ENCODE measurements around the gene PBX2.
"Not testable (repeated sequence)": the region's sequence is repeated elsewhere in the genome, so short reads cannot be mapped to it uniquely, and the experiment has no call there.

PBX2 gene

DNA sequence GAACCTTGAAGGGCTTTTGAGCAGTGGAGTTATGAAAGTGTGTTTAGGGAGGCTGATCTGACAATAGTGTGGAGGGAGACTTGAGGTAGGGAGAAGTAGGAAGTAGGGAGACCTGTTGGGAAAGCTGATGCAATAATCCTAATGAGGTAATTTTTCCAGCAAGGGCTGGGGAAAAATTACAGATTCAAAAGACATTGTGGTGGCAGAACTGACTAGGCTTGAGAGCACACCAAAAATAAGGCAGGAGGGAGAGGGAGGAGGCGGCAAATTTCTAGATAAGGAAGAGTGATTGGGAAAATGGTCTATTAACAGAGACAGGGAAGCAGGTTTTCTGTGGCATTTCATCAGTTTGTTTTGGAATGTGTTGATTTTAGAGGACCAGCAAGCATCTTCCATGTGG is 43.7 kb downstream of the PBX2 start:
- no peak overlapping the region for H3K4me3 ChIP-seq (ENCODE audit: low read length)
- TF ChIP-seq, protein P1, sequence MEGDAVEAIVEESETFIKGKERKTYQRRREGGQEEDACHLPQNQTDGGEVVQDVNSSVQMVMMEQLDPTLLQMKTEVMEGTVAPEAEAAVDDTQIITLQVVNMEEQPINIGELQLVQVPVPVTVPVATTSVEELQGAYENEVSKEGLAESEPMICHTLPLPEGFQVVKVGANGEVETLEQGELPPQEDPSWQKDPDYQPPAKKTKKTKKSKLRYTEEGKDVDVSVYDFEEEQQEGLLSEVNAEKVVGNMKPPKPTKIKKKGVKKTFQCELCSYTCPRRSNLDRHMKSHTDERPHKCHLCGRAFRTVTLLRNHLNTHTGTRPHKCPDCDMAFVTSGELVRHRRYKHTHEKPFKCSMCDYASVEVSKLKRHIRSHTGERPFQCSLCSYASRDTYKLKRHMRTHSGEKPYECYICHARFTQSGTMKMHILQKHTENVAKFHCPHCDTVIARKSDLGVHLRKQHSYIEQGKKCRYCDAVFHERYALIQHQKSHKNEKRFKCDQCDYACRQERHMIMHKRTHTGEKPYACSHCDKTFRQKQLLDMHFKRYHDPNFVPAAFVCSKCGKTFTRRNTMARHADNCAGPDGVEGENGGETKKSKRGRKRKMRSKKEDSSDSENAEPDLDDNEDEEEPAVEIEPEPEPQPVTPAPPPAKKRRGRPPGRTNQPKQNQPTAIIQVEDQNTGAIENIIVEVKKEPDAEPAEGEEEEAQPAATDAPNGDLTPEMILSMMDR (conservative IDR thresholded peaks at IDR 0.05; ENCODE audit: low read depth, low read length) = no peak
- no peak for DNase-seq (ENCODE audit: low read depth)

DNA sequence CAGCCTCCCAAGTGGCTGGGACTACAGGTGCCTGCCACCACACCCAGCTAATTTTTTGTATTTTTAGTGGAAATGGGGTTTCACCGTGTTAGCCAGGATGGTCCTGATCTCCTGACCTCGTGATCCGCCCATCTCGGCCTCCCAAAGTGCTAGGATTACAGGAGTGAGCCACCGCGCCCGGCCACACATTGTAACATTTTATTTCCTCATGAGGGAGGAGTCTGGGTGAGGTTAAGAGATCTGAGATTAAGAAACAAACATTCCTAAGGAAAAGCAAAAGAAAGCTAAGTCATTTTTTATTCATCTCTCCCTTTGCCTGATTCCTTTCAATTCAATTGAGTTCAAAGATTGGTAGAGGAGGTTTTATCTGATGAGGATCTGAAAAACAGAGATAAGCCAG is 45.8 kb downstream of the PBX2 start:
- not testable (repeated sequence) for H3K4me3 ChIP-seq (ENCODE audit: low read length); DNase-seq (ENCODE audit: low read depth)

DNA sequence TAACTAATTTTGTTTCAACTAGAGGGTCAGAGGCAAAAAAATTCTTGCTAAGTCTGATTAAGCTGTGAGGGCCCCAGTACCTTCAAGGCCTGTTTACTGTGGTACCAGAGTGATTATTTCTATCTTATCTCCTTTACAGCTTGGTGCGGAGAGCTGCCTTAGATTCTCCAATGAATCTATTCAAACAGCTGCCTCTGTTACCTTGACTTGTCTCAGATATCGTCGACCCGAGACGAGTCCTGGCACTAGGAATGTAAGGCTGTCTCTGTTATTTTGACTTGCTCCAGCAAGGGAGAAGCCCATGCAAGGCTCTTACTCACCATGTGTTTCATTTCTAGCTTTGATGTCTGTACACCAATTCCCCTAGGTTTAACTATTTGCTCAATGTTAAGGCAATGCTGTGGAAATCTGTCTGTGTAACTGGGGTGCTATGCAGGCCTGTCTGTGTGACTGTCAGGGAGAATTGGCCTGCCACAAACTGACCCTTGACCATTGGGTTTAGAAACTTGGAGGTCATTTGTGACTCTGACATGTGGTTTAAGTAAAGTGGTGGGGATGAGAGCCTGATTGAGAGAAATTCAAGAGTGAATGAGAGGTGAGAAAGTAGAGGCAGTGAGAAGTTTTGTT is 49.5 kb downstream of the PBX2 start:
- DNase-seq (ENCODE audit: low read depth) = no peak
- no peak overlapping the region for H3K4me3 ChIP-seq (ENCODE audit: low read length)
- TF ChIP-seq, protein P1 (conservative IDR thresholded peaks at IDR 0.05; ENCODE audit: low read depth, low read length) = no peak

DNA sequence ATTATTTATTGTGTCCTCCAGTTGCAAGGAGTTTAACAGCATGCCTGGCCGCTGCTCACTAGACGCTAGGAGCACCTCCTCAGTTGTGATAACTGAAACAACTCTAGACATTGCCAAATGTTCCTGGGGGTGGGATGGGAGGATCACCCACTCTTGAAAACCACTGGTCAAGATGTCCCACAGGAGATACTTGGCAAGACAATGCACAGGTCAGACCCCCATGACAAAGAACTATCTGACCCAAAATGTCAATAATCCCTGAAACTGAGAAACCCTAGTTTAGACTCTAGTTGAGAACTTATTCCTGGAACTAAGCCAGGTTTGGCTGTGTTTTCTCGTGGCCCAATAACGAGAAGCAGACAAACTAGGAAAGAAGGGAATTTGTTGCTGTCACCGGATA is 50.4 kb downstream of the PBX2 start:
- no peak for DNase-seq (ENCODE audit: low read depth)
- TF ChIP-seq, protein P1 (conservative IDR thresholded peaks at IDR 0.05; ENCODE audit: low read depth, low read length) = no peak
- no peak overlapping the region for H3K4me3 ChIP-seq (ENCODE audit: low read length)

DNA sequence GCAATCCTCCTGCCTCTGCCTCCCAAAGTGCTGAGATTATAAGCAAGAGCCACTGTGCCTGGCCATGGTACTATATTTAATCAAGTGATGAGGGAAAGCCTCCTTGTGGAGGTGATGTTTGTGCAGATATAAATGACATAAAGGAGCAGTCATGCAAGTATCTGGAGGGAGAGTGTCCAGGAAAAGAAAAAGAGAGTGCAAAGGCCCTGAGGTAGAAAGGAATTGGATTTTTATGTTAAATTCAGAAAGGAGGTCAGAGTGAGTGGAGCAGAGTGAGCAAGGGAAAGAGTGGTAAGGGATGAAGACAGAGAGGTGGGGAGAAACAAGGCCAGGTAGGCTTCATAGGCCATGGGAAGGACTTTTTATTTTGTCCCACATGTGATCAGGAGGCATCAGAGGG is 52.5 kb downstream of the PBX2 start:
- no peak overlapping the region for H3K4me3 ChIP-seq (ENCODE audit: low read length)
- DNase-seq (ENCODE audit: low read depth) = no peak
- TF ChIP-seq, protein P1 (conservative IDR thresholded peaks at IDR 0.05; ENCODE audit: low read depth, low read length) = no peak

Data from retinal pigment epithelial cell (primary cell).